ENCODE measurements around the gene JTB. TPM values are rescaled to one million over a fixed set of nuclear protein-coding genes. Genes with fewer than 3 reads are reported as not detected.

Gene JTB
- polyA plus RNA-seq, 1 of the 3 experiments (the other 2 are of a cell fraction): 118 TPM

DNA sequence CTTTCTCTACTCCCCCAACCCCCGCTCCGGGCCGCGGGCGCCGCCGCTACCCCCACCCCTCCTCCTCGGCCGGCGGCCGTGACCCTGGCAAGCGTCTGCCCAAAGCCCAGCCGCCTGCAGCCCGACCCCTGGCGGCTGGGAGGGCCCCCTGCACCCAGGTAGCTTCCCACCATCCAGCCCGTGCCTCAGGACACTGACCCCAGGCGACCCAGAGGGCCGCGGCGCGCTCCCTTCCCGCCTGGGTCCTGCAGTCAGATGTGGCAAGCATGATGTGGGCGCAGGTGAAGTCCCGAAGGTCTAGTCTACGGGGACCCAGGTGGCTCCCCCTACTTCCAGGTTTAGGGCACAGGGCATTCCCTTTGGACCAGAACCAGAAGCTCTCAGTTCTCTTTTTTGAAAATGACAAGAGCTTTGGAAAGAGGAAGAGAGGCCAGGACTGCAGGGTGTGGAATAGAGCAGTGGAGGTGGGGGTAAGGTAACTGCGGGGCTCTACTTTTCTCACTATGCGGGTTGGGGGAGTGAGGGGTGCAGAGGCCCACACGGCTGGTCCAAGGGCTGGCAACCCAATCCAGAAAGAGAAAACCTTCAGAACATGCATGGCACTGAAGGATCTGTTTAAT, 30.7 kb downstream of the JTB start, which contains the start of gene DENND4B (continued):
- TF ChIP-seq, protein P1, sequence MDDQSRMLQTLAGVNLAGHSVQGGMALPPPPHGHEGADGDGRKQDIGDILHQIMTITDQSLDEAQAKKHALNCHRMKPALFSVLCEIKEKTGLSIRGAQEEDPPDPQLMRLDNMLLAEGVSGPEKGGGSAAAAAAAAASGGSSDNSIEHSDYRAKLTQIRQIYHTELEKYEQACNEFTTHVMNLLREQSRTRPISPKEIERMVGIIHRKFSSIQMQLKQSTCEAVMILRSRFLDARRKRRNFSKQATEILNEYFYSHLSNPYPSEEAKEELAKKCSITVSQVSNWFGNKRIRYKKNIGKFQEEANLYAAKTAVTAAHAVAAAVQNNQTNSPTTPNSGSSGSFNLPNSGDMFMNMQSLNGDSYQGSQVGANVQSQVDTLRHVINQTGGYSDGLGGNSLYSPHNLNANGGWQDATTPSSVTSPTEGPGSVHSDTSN (IDR thresholded peaks at IDR 0.05): no peak
- TF ChIP-seq POLR2AphosphoS5 (IDR thresholded peaks at IDR 0.05; ENCODE audit: low read depth, low read length) (no peak), GABPA (IDR thresholded peaks at IDR 0.05; ENCODE audit: low read depth) (no peak; the same call in 1 of the 2 replicates), SIN3A (IDR thresholded peaks at IDR 0.05; ENCODE audit: borderline replicate concordance, low read depth, low read length) (peak; percentile 92; the same call in 1 of the 2 replicates), RCOR1 (IDR thresholded peaks at IDR 0.05; ENCODE audit: low read length) (no peak), RXRA (IDR thresholded peaks at IDR 0.05; ENCODE audit: borderline replicate concordance, low read depth) (peak; percentile 68; the same call in 1 of the 2 replicates), ELF1 (IDR thresholded peaks at IDR 0.05) (no peak), RFX5 (IDR thresholded peaks at IDR 0.05; ENCODE audit: low read length) (no peak), TAF1 (IDR thresholded peaks at IDR 0.05; ENCODE audit: borderline replicate concordance, low read depth, low read length) (peak; percentile 73; the same call in 1 of the 2 replicates)
- TF ChIP-seq, protein P2, sequence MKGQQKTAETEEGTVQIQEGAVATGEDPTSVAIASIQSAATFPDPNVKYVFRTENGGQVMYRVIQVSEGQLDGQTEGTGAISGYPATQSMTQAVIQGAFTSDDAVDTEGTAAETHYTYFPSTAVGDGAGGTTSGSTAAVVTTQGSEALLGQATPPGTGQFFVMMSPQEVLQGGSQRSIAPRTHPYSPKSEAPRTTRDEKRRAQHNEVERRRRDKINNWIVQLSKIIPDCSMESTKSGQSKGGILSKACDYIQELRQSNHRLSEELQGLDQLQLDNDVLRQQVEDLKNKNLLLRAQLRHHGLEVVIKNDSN (IDR thresholded peaks at IDR 0.05; ENCODE audit: borderline replicate concordance, low read depth): no peak
- TF ChIP-seq, protein P3, sequence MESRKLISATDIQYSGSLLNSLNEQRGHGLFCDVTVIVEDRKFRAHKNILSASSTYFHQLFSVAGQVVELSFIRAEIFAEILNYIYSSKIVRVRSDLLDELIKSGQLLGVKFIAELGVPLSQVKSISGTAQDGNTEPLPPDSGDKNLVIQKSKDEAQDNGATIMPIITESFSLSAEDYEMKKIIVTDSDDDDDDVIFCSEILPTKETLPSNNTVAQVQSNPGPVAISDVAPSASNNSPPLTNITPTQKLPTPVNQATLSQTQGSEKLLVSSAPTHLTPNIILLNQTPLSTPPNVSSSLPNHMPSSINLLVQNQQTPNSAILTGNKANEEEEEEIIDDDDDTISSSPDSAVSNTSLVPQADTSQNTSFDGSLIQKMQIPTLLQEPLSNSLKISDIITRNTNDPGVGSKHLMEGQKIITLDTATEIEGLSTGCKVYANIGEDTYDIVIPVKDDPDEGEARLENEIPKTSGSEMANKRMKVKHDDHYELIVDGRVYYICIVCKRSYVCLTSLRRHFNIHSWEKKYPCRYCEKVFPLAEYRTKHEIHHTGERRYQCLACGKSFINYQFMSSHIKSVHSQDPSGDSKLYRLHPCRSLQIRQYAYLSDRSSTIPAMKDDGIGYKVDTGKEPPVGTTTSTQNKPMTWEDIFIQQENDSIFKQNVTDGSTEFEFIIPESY (IDR thresholded peaks at IDR 0.05; ENCODE audit: borderline replicate concordance, low read depth): no peak
- TF ChIP-seq, protein P4, sequence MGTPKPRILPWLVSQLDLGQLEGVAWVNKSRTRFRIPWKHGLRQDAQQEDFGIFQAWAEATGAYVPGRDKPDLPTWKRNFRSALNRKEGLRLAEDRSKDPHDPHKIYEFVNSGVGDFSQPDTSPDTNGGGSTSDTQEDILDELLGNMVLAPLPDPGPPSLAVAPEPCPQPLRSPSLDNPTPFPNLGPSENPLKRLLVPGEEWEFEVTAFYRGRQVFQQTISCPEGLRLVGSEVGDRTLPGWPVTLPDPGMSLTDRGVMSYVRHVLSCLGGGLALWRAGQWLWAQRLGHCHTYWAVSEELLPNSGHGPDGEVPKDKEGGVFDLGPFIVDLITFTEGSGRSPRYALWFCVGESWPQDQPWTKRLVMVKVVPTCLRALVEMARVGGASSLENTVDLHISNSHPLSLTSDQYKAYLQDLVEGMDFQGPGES (IDR thresholded peaks at IDR 0.05; ENCODE audit: low read depth, low read length): no peak
- TF ChIP-seq, protein P5, sequence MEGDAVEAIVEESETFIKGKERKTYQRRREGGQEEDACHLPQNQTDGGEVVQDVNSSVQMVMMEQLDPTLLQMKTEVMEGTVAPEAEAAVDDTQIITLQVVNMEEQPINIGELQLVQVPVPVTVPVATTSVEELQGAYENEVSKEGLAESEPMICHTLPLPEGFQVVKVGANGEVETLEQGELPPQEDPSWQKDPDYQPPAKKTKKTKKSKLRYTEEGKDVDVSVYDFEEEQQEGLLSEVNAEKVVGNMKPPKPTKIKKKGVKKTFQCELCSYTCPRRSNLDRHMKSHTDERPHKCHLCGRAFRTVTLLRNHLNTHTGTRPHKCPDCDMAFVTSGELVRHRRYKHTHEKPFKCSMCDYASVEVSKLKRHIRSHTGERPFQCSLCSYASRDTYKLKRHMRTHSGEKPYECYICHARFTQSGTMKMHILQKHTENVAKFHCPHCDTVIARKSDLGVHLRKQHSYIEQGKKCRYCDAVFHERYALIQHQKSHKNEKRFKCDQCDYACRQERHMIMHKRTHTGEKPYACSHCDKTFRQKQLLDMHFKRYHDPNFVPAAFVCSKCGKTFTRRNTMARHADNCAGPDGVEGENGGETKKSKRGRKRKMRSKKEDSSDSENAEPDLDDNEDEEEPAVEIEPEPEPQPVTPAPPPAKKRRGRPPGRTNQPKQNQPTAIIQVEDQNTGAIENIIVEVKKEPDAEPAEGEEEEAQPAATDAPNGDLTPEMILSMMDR (IDR thresholded peaks at IDR 0.05): peak; percentile 76
